HL-60 (cell line): ENCODE data around the gene SPATS2.

Experiments
- CTCF ChIP-seq: IDR thresholded peaks from one replicate; pipeline ENCODE4 v1.5.1; 2011; ENCODE audit warnings: low read length, control low read depth, inconsistent platforms; ENCODE audit not compliant: insufficient read depth
- SPI1 ChIP-seq: IDR thresholded peaks from 2 replicates; pipeline ENCODE4 v1.6.1; 2012; ENCODE audit warnings: low read depth, mild to moderate bottlenecking, borderline replicate concordance

GRCh38 chr12:49560695-49561094, 193.4 kb downstream of the SPATS2 start:
- TF ChIP-seq CTCF = no peak
- TF ChIP-seq SPI1 = no peak
